CD4-positive, alpha-beta T cell treated with Interferon alpha-2 for 1 hour (primary cell): ENCODE results near the gene PLPP1.

Experiments
- DNase-seq, 2 donors: peaks; one replicate each; pipeline ENCODE4 v3.0.0-alpha.2; 2020 to 2022

The PLPP1 gene

GRCh38 chr5:55402199-55402598 lies 132.6 kb downstream of the PLPP1 start:
- no peak for DNase-seq

- DNase-seq: no peak
Observed at GRCh38 chr5:55393501-55394175, 141.1 kb downstream of the PLPP1 start.

- no peak for DNase-seq
Observed at GRCh38 chr5:55392669-55393068, 142.1 kb downstream of the PLPP1 start.

- DNase-seq: no peak
Observed at GRCh38 chr5:55391707-55392106, 143.1 kb downstream of the PLPP1 start.

- DNase-seq: no peak
Observed at GRCh38 chr5:55387865-55388264, 146.9 kb downstream of the PLPP1 start.

- no peak for DNase-seq
Observed at GRCh38 chr5:55386356-55386755, 148.4 kb downstream of the PLPP1 start.

- DNase-seq: no peak
Observed at GRCh38 chr5:55385846-55386245, 148.9 kb downstream of the PLPP1 start.

GRCh38 chr5:55385227-55385626 lies 149.5 kb downstream of the PLPP1 start:
- no peak for DNase-seq

- no peak for DNase-seq
Observed at GRCh38 chr5:55384072-55384471, 150.7 kb downstream of the PLPP1 start.

GRCh38 chr5:55383254-55383653 lies 151.5 kb downstream of the PLPP1 start:
- DNase-seq: no peak

GRCh38 chr5:55377810-55378209 lies 157.0 kb downstream of the PLPP1 start:
- DNase-seq: no peak
